Lower lobe of right lung (tissue), 2 donors: ENCODE data around the gene SPON1. TPM values are rescaled to one million over a fixed set of nuclear protein-coding genes. Genes with fewer than 3 reads are reported as not detected.

Experiments used
- ATAC-seq, 2 donors: fragments of 200-7000 bp; cut with Tn5 transposase; one replicate each; pipeline ENCODE4 v1.9.1; 2020 to 2022; ENCODE audit warnings: mild to moderate bottlenecking in 2 of 2, moderate library complexity in 2 of 2
- DNase-seq: peaks from one replicate; pipeline ENCODE4 v3.0.0-alpha.2; 2020
- H3K27ac ChIP-seq: fragments of 200-600 bp; one replicate; pipeline ENCODE4 v1.8.0; 2022
- H3K27me3 ChIP-seq: fragments of 200-600 bp; one replicate; pipeline ENCODE4 v1.8.0; 2022; ENCODE audit warnings: low read depth
- H3K36me3 ChIP-seq: fragments of 200-600 bp; one replicate; pipeline ENCODE4 v1.8.0; 2022; ENCODE audit warnings: mild to moderate bottlenecking
- H3K4me1 ChIP-seq: fragments of 200-600 bp; one replicate; pipeline ENCODE4 v1.8.0; 2022
- H3K4me3 ChIP-seq: fragments of 200-600 bp; one replicate; pipeline ENCODE4 v1.8.0; 2022; ENCODE audit warnings: mild to moderate bottlenecking
- H3K9me3 ChIP-seq: fragments of 200-600 bp; one replicate; pipeline ENCODE4 v1.8.0; 2022
- intact Hi-C: fragments of 100-400 bp; cut with DNase I; formaldehyde crosslinking; loops from one replicate; pipeline ENCODE4 v1.11.0; 2022
- total RNA-seq: library from RNA; stranded (reverse); fragmentation: NEBNext Ultra II Directional; extraction: Animal tissue kit (Norgen Biotek cat#: 25700); gene quantifications from one replicate; pipeline ENCODE4 v1.2.1, GENCODE V29; 2021
- TF ChIP-seq, protein P1 (sequence below): fragments of 200-600 bp; IDR thresholded peaks from one replicate; pipeline ENCODE4 v1.8.0; 2022; ENCODE audit warnings: antibody characterized with exemption, mild to moderate bottlenecking
- donor health status: DM: no; HTN: yes; CAD: no; lungs with severe emphysema.

SPON1 gene
- total RNA-seq, 1 donor from 2014 or later, result 40.1 TPM

- TF ChIP-seq, protein P1, sequence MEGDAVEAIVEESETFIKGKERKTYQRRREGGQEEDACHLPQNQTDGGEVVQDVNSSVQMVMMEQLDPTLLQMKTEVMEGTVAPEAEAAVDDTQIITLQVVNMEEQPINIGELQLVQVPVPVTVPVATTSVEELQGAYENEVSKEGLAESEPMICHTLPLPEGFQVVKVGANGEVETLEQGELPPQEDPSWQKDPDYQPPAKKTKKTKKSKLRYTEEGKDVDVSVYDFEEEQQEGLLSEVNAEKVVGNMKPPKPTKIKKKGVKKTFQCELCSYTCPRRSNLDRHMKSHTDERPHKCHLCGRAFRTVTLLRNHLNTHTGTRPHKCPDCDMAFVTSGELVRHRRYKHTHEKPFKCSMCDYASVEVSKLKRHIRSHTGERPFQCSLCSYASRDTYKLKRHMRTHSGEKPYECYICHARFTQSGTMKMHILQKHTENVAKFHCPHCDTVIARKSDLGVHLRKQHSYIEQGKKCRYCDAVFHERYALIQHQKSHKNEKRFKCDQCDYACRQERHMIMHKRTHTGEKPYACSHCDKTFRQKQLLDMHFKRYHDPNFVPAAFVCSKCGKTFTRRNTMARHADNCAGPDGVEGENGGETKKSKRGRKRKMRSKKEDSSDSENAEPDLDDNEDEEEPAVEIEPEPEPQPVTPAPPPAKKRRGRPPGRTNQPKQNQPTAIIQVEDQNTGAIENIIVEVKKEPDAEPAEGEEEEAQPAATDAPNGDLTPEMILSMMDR, result no peak
- DNase-seq (no peak), ATAC-seq (no peak)
- no peaks in the 10 kb centered on the region for H3K36me3 ChIP-seq
- H3K27me3 ChIP-seq, result peaks cover 4% of the 10 kb centered on the region
- H3K4me1 ChIP-seq, result no peaks in the 10 kb centered on the region
- H3K9me3 ChIP-seq, result no peaks in the 10 kb centered on the region
- intact Hi-C loops, result no loop called here
- no peak overlapping the region for H3K27ac ChIP-seq
- no peak overlapping the region for H3K4me3 ChIP-seq
Observed at GRCh38 chr11:14021738-14022137, 59.2 kb downstream of the SPON1 start.

DNA sequence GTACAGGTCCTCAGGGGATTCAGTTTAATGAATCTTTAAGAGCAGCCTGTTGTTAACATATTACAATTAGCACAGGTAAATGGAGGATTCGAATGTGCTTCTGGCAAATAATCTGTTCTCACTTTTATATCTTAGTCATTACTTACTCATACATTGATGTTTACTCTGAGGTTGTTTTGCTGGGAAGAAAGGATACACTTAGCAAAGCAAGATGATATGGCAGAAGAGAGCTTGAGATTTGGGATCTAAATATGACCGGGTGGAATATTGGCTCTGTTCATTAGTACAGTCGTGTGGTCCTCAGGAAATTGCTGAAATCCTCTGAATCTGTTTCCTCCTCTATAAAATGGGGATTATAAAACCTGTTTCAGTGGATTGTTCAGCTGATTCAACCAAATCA, 59.7 kb downstream of the SPON1 start:
- Histone ChIP-seq H3K36me3 (no peaks in the 10 kb centered on the region), H3K27me3 (peaks cover 4% of the 10 kb centered on the region), H3K27ac (no peak overlapping the region), H3K4me1 (no peaks in the 10 kb centered on the region), H3K9me3 (no peaks in the 10 kb centered on the region), H3K4me3 (no peak overlapping the region)
- TF ChIP-seq, protein P1, result no peak
- DNase-seq (no peak), ATAC-seq (no peak)
- intact Hi-C loops, result no loop called here

DNA sequence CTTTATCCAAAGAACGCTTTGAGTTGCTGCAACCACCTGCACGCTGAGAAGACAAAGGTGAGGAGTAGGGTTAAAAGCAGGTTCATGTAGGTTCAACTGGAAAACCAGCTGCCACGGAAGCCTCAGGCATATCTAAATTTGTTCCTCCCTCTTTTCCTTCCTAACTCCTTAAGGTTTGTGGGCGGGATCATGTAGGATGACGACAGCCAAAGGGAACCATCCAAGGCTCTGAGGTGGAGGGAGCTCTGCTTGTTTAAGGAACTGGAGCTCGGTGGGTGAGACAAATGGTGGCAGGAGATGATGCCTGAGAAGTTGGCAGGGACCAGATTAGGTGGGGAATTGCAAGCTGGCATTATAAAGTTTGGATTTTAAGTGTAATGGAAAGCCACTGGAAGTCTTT, 60.3 kb downstream of the SPON1 start:
- ATAC-seq (no peak), DNase-seq (no peak)
- H3K9me3 ChIP-seq, result no peaks in the 10 kb centered on the region
- H3K27ac ChIP-seq, result no peak overlapping the region
- no peaks in the 10 kb centered on the region for H3K36me3 ChIP-seq
- intact Hi-C loops, result no loop called here
- peaks cover 4% of the 10 kb centered on the region for H3K27me3 ChIP-seq
- no peaks in the 10 kb centered on the region for H3K4me1 ChIP-seq
- TF ChIP-seq, protein P1, result no peak
- H3K4me3 ChIP-seq, result no peak overlapping the region

- ATAC-seq, result no peak
- TF ChIP-seq, protein P1, result no peak
- peaks cover 4% of the 10 kb centered on the region for H3K27me3 ChIP-seq
Observed at GRCh38 chr11:14026961-14027360, 64.4 kb downstream of the SPON1 start.

DNA sequence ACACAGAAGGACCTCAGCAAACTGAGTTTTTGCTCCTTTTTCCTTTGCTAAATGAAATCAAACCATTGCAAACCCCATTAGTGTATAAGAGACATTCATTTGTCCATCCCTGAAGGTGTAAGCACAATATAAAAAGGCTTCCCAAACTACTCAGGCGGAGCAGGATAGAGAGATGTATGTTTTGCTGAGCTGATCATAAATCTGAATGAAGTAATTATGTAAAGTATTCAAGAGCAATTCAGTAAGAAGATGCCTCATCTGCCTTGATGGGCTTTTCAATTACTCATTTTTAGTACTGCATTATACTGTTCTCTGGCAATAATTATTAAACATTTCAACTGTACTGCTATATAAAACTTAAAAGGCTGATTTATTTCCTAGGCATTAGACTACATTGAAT, 65.0 kb downstream of the SPON1 start:
- H3K36me3 ChIP-seq, result no peaks in the 10 kb centered on the region
- intact Hi-C loops, result no loop called here
- peaks cover 4% of the 10 kb centered on the region for H3K27me3 ChIP-seq
- H3K9me3 ChIP-seq, result no peaks in the 10 kb centered on the region
- DNase-seq (no peak), ATAC-seq (no peak)
- no peak overlapping the region for H3K27ac ChIP-seq
- H3K4me1 ChIP-seq, result peaks cover 16% of the 10 kb centered on the region
- TF ChIP-seq, protein P1, result no peak
- H3K4me3 ChIP-seq, result no peak overlapping the region

More at GRCh38 chr11:14026961-14027360, 64.4 kb downstream of the SPON1 start:
- Histone ChIP-seq H3K9me3 (no peaks in the 10 kb centered on the region), H3K27ac (no peak overlapping the region), H3K4me3 (no peak overlapping the region), H3K4me1 (peaks cover 16% of the 10 kb centered on the region), H3K36me3 (no peaks in the 10 kb centered on the region)
- DNase-seq, result no peak
- intact Hi-C loops, result no loop called here

- H3K36me3 ChIP-seq, result no peaks in the 10 kb centered on the region
- TF ChIP-seq, protein P1, result no peak
- no peak overlapping the region for H3K4me3 ChIP-seq
- no peak overlapping the region for H3K27ac ChIP-seq
- no peak for DNase-seq
- H3K4me1 ChIP-seq, result peaks cover 16% of the 10 kb centered on the region
- intact Hi-C loops, result no loop called here
- peak in 1 of 2 donors; percentile 16 for ATAC-seq
- peaks cover 2% of the 10 kb centered on the region for H3K27me3 ChIP-seq
- no peaks in the 10 kb centered on the region for H3K9me3 ChIP-seq
Observed at GRCh38 chr11:14029440-14029839, 66.9 kb downstream of the SPON1 start.
